Ovary (tissue), 9 donors: Measurements from ENCODE around the gene TMEM128. TPM values are rescaled to one million over a fixed set of nuclear protein-coding genes. Genes with fewer than 3 reads are reported as not detected.
"Not testable (repeated sequence)": the region's sequence is repeated elsewhere in the genome, so short reads cannot be mapped to it uniquely, and the experiment has no call there.

ENCODE experiments used
- DNase-seq, 5 donors: peaks; one replicate each; pipeline ENCODE4 v3.0.0-alpha.2; 2019 to 2020
- H3K27ac ChIP-seq, 2 donors: fragments of 200-600 bp; one replicate each; pipeline versions ENCODE4 v1.5.1 to v1.8.0; 2019 to 2022
- H3K27me3 ChIP-seq: fragments of 200-600 bp; one replicate; pipeline ENCODE4 v1.8.0; 2022
- H3K36me3 ChIP-seq: fragments of 200-600 bp; sonication (generic); one replicate; pipeline ENCODE4 v1.5.1; 2019
- H3K4me1 ChIP-seq: one replicate; pipeline ENCODE4 v1.8.1; 2013; ENCODE audit warnings: mild to moderate bottlenecking, moderate library complexity; ENCODE audit not compliant: insufficient read depth
- H3K4me3 ChIP-seq: fragments of 200-600 bp; sonication (generic); one replicate; pipeline ENCODE4 v1.5.1; 2017
- H3K9me3 ChIP-seq, 2 donors: fragments of 200-600 bp in 1 of 2; sonication (generic) in 1 of 2; one replicate each; pipeline versions ENCODE4 v1.5.1 to v1.8.1; 2013 to 2019; ENCODE audit warnings: mild to moderate bottlenecking in 1 of 2, moderate library complexity in 1 of 2
- EP300 ChIP-seq: sonication (generic); formaldehyde crosslinking; IDR thresholded peaks from one replicate; pipeline ENCODE4 v1.6.1; 2017; ENCODE audit warnings: antibody characterized with exemption
- POLR2A ChIP-seq: fragments of 450-650 bp; IDR thresholded peaks from one replicate; pipeline ENCODE4 v1.6.1; 2017; ENCODE audit warnings: antibody characterized with exemption, mild to moderate bottlenecking, moderate library complexity
- WGBS, 3 donors: extraction: QIAGEN DNeasy Blood & Tissue Kit in 1 of 3; methylation state at CpG; one replicate each; pipeline versions ENCODE4 v1.1.5 to v1.1.7; 2013 to 2017; 5-methylcytosine and 5-hydroxymethylcytosine counted together
- intact Hi-C, 4 donors: fragments of 100-400 bp; cut with DNase I; formaldehyde crosslinking; loops; one replicate each; pipeline versions ENCODE4 v1.11.0 to v1.15.1; 2022 to 2023
- polyA plus RNA-seq, 2 donors: library from polyadenylated mRNA; stranded (reverse); fragments of 200-250 nt in 1 of 2; fragments of 350-450 nt in 1 of 2; fragmentation: Illumina TruSeq in 1 of 2; extraction: RNeasy Lipid Tissue Mini Kit (QIAGEN cat#74804) in 1 of 2; gene quantifications; one replicate each; pipeline ENCODE4 v1.2.3, GENCODE V29; 2013 to 2014
- total RNA-seq, 7 donors: library from RNA; depleted of rRNA in 2 of 7; stranded (reverse); fragments of >200 nt in 2 of 7; fragmentation: NEBNext Ultra II Directional in 3 of 7; extraction: Animal tissue kit (Norgen Biotek cat#: 25700) in 3 of 7; gene quantifications; one replicate each; pipeline versions ENCODE4 v1.1.0 to v1.2.4, GENCODE V29; 2016 to 2023
- TF ChIP-seq, protein P1 (sequence below), 3 donors: fragments of 450-650 bp in 2 of 3; fragments of 200-600 bp in 1 of 3; IDR thresholded peaks; one replicate each; pipeline versions ENCODE4 v1.5.1 to v1.8.0; 2016 to 2022; ENCODE audit warnings: antibody characterized with exemption in 3 of 3, mild to moderate bottlenecking in 1 of 3
- donor health status: DM: no; HTN: no; CAD: no; lungs with moderate emphysema.
- donor health status: DM: no; HTN: no; CAD: no.
- donor health status: Bipolar disorder and iron deficiency.
- donor health status: DM: yes; HTN: yes; CAD: no.
- donor health status: DM: no; HTN: no; CAD: no.
- donor health status: DM: yes; HTN: yes; CAD: no.

Gene TMEM128
- total and polyA plus RNA-seq, 9 donors = 19.0 to 41.7 (median 28.0) TPM

DNA sequence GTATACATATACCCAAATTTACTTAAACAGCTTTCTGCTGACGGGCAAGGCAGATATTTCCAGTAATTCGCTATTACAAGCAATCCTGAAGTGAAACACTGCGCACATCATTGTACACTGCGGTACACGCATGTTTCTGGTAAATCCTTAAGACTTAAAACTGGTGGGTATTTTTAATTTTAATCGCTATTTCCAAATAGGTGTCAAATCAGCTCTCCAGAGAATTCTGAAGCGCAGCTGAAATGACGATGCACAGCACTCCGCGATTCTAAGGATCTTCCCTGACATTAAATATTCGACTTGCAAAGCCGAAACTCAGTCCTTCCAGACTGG is 361 bp downstream of the TMEM128 start:
- peak overlapping the region; percentile 86 for H3K4me3 ChIP-seq
- TF ChIP-seq POLR2A = no peak
- TF ChIP-seq EP300 = no peak
- TF ChIP-seq, protein P1, sequence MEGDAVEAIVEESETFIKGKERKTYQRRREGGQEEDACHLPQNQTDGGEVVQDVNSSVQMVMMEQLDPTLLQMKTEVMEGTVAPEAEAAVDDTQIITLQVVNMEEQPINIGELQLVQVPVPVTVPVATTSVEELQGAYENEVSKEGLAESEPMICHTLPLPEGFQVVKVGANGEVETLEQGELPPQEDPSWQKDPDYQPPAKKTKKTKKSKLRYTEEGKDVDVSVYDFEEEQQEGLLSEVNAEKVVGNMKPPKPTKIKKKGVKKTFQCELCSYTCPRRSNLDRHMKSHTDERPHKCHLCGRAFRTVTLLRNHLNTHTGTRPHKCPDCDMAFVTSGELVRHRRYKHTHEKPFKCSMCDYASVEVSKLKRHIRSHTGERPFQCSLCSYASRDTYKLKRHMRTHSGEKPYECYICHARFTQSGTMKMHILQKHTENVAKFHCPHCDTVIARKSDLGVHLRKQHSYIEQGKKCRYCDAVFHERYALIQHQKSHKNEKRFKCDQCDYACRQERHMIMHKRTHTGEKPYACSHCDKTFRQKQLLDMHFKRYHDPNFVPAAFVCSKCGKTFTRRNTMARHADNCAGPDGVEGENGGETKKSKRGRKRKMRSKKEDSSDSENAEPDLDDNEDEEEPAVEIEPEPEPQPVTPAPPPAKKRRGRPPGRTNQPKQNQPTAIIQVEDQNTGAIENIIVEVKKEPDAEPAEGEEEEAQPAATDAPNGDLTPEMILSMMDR (IDR thresholded peaks at IDR 0.05) = no peak
- 1 to 3% (median 1%) methylated on average over 12 of the region's 12 CpGs for WGBS, 3 donors
- no peak for DNase-seq
- H3K4me1 ChIP-seq = peaks cover 9% of the 10 kb centered on the region
- H3K36me3 ChIP-seq = no peaks in the 10 kb centered on the region
- H3K27me3 ChIP-seq = no peaks in the 10 kb centered on the region
- H3K27ac ChIP-seq = peak overlapping the region; percentile 70 to 94
- intact Hi-C loops = no loop called here
- H3K9me3 ChIP-seq = no peaks in the 10 kb centered on the region

DNA sequence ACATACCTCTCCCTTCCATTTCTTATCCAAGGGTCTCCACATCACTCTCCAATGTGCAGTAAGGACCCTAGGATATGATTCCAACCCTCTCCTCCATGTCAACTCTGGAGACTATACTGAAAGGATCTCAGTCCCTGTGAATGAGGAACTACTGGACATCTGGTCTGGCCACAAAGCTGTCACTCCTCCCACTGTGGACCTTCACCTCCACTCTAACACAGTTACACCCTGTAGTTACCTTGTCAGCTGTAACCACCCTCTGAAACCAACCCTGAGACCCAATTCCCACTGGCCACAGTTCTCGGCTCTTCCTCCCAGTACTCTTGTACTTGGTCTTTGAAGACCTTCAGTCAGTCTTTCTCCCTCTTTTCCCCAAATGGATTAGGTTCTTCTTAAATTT is 2.9 kb downstream of the TMEM128 start:
- H3K9me3 ChIP-seq = no peaks in the 10 kb centered on the region
- peaks cover 9% of the 10 kb centered on the region for H3K4me1 ChIP-seq
- H3K27ac ChIP-seq = no peak overlapping the region
- H3K4me3 ChIP-seq = no peak overlapping the region
- WGBS, 3 donors = 95 to 97% (median 97%) methylated on average over 1 of the region's 1 CpG
- no peak for DNase-seq
- intact Hi-C loops = no loop called here
- TF ChIP-seq POLR2A (no peak), EP300 (no peak)
- TF ChIP-seq, protein P1 (IDR thresholded peaks at IDR 0.05) = no peak
- H3K36me3 ChIP-seq = no peaks in the 10 kb centered on the region
- no peaks in the 10 kb centered on the region for H3K27me3 ChIP-seq

DNA sequence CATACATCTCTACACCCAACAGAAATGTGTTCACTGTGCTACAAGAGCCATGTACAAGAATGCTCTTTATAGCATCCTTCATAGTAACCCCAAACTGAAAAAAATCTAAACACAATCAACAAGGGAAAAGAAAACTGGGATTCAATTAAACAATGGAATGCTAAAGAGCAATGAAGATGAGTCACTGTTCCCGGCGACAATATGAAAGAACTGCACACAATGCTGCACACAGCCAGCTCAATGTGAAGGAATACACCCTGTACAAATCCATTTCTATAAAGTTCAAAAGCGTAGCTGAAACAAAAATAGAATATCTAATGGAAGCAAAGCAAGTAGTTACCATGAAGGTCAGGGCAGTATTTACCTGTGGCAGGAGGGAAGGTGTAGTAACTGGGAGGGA is 8.5 kb downstream of the TMEM128 start:
- H3K27ac ChIP-seq, DNase-seq, H3K9me3 ChIP-seq, H3K27me3 ChIP-seq, H3K4me3 ChIP-seq, H3K4me1 ChIP-seq, H3K36me3 ChIP-seq: not testable (repeated sequence)
- WGBS, 3 donors = 89 to 95% (median 91%) methylated on average over 3 of the region's 3 CpGs
- intact Hi-C loops = loop anchor here in 1 of 4 donors (5.0 kb wide), 1 partner anchor 1057 kb away; no protein-coding TSS in a partner anchor

DNA sequence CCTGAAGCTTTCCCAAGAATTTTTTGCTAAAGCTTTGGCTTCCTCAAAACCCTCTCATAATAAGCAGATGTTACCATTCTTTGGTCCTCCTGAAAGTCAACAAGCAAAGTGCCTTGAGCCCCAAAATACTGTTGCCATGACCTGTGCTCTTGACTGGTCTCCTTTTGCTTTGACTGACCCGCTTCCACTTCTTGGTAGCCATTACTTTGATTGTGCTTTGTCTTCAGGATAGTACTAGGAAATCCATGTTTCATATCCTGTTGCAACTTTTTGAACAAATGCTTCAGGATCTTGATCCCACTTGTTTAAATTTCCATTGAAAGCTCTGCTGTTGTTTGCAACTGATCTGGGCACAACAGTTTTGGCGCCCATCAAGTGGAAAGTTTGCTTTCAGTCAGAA is 14.4 kb downstream of the TMEM128 start:
- intact Hi-C loops = no loop called here
- no peaks in the 10 kb centered on the region for H3K4me1 ChIP-seq
- no peak for DNase-seq
- no peak overlapping the region for H3K27ac ChIP-seq
- no peaks in the 10 kb centered on the region for H3K27me3 ChIP-seq
- no peak for TF ChIP-seq EP300
- TF ChIP-seq POLR2A = no peak
- TF ChIP-seq, protein P1 (IDR thresholded peaks at IDR 0.05) = no peak
- H3K9me3 ChIP-seq = no peaks in the 10 kb centered on the region
- H3K4me3 ChIP-seq = no peak overlapping the region
- H3K36me3 ChIP-seq = no peaks in the 10 kb centered on the region
- WGBS, 3 donors = 97 to 99% (median 98%) methylated on average over 2 of the region's 2 CpGs

DNA sequence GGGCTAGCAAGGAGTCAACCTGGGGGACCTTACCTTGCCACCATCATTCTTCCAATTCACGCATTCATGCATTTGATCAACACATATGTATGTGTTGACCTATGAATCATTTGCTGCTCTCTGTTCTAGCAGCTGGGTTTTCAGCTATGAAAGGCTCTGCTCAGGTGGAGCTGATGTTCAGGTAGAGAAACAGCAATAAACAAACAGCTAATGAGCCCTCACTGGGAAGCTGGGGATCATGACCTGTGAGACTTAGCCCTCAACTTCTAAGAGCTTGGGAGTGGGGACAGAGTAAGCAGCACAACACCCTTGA is 19.7 kb downstream of the TMEM128 start:
- Histone ChIP-seq H3K4me3 (no peak overlapping the region), H3K36me3 (no peaks in the 10 kb centered on the region), H3K27ac (no peak overlapping the region), H3K4me1 (no peaks in the 10 kb centered on the region), H3K27me3 (no peaks in the 10 kb centered on the region), H3K9me3 (peaks cover 0 to 9% of the 10 kb centered on the region in 2 donors)
- WGBS, 3 donors = 73 to 82% (median 73%) methylated on average over 1 of the region's 1 CpG
- DNase-seq = no peak
- intact Hi-C loops = loop anchor here in 1 of 4 donors (1.0 to 5.0 kb wide), 2 partner anchors 46 to 1771 kb away; no protein-coding TSS in a partner anchor
- TF ChIP-seq EP300 (no peak), POLR2A (no peak)
- TF ChIP-seq, protein P1 (IDR thresholded peaks at IDR 0.05) = no peak
